GM12878 (cell line): Measurements from ENCODE around the gene IQSEC2. TPM values are rescaled to one million over a fixed set of nuclear protein-coding genes. Genes with fewer than 3 reads are reported as not detected.

Experiments used
- ATAC-seq: fragments of 200-7000 bp; cut with Tn5 transposase; 3 replicates; pipeline ENCODE4 v1.9.1; 2020; ENCODE audit warnings: mild to moderate bottlenecking, moderate library complexity
- BruUV-seq: library from RNA; stranded (reverse); fragments of 400-500 nt; replicated peaks from 2 replicates; lab custom pipeline; 2021; lab: Mats Ljungman, UMichigan
- CTCF ChIA-PET: fragments of 300-600 bp; sonication (Branson Sonifier 250); formaldehyde crosslinking; extraction: SDS; loops from one replicate; lab custom pipeline; 2021; ENCODE audit warnings: inconsistent platforms; lab: Yijun Ruan, JAX
- POLR2A ChIA-PET: fragments of 350-600 bp; formaldehyde crosslinking; extraction: SDS; loops from one replicate; lab custom pipeline; 2021; ENCODE audit warnings: inconsistent platforms; lab: Charles Lee
- RAD21 ChIA-PET: fragments of 300-600 bp; sonication (Branson Sonifier 250); formaldehyde crosslinking; loops from one replicate; lab custom pipeline; 2023; ENCODE audit warnings: antibody characterized with exemption; ENCODE audit not compliant: unreplicated experiment; lab: Charles Lee
- SMC1A ChIA-PET: fragments of 300-600 bp; sonication (Branson Sonifier 250); formaldehyde crosslinking; loops from one replicate; lab custom pipeline; 2023; ENCODE audit not compliant: unreplicated experiment, uncharacterized antibody; lab: Charles Lee
- DNase-seq: peaks from one replicate; pipeline ENCODE4 v3.0.0-alpha.2; 2011; ENCODE audit warnings: low read depth, low spot score
- FAIRE-seq: peaks from 3 replicates; lab custom pipeline; 2011; peaks lifted over from hg19 to GRCh38; lab: Jason Lieb, UNC
- H2AFZ ChIP-seq: 2 replicates; pipeline ENCODE4 v1.6.0; 2011; ENCODE audit warnings: low read depth, low read length, control low read depth; ENCODE audit not compliant: control insufficient read depth
- H3K27ac ChIP-seq: 2 replicates; pipeline ENCODE4 v1.5.1; 2011; ENCODE audit warnings: control low read depth; ENCODE audit not compliant: control insufficient read depth, insufficient read depth
- H3K27me3 ChIP-seq, 2 experiments: replicated peaks in 1 of 2; 2 replicates each; pipeline versions ENCODE4 v1.6.0 to v1.6.1; 2011; ENCODE audit warnings: low read length in 1 of 2; ENCODE audit not compliant: control insufficient read depth in 2 of 2, insufficient read depth in 2 of 2
- H3K36me3 ChIP-seq, 2 experiments: 2 replicates each; pipeline ENCODE4 v1.5.1; 2011; ENCODE audit warnings: low read length in 1 of 2; ENCODE audit not compliant: control insufficient read depth in 2 of 2, insufficient read depth in 2 of 2
- H3K4me1 ChIP-seq: 2 replicates; pipeline ENCODE4 v1.6.1; 2011; ENCODE audit warnings: mild to moderate bottlenecking, low read length, moderate library complexity, mixed read lengths; ENCODE audit not compliant: control insufficient read depth, insufficient read depth
- H3K4me2 ChIP-seq: 2 replicates; pipeline ENCODE4 v1.6.0; 2011; ENCODE audit warnings: control low read depth; ENCODE audit not compliant: control insufficient read depth, insufficient read depth
- H3K4me3 ChIP-seq: fragments of 200-600 bp; sonication (generic); 2 replicates; pipeline ENCODE4 v1.5.1; 2016
- H3K79me2 ChIP-seq: 2 replicates; pipeline ENCODE4 v1.6.0; 2011; ENCODE audit warnings: low read length; ENCODE audit not compliant: control insufficient read depth, insufficient read depth
- H3K9ac ChIP-seq: 2 replicates; pipeline ENCODE4 v1.8.0; 2011; ENCODE audit warnings: low read length, control low read depth, mixed read lengths; ENCODE audit not compliant: control insufficient read depth, insufficient read depth
- H3K9me3 ChIP-seq: replicated peaks from 3 replicates; pipeline ENCODE4 v1.5.1; 2011; ENCODE audit warnings: mild to moderate bottlenecking, low read length; ENCODE audit not compliant: control insufficient read depth, insufficient read depth
- H4K20me1 ChIP-seq: 2 replicates; pipeline ENCODE4 v1.6.0; 2011; ENCODE audit not compliant: control insufficient read depth, insufficient read depth
- FOXK2 ChIP-seq: fragments of 450-650 bp; IDR thresholded peaks from 2 replicates; pipeline ENCODE4 v1.6.1; 2017; ENCODE audit warnings: mild to moderate bottlenecking, moderate library complexity
- HCFC1 ChIP-seq: fragments of 150-350 bp; IDR thresholded peaks from 2 replicates; pipeline ENCODE4 v1.6.1; 2014; ENCODE audit warnings: low read length
- POLR2A ChIP-seq: IDR thresholded peaks from 2 replicates; pipeline ENCODE4 v1.6.1; 2011; ENCODE audit warnings: low read depth, mild to moderate bottlenecking, low read length
- ZBTB40 ChIP-seq: fragments of 450-650 bp; IDR thresholded peaks from 2 replicates; pipeline ENCODE4 v1.6.1; 2016; ENCODE audit warnings: mild to moderate bottlenecking, moderate library complexity, borderline replicate concordance
- WGBS: methylation state at CpG from one replicate; pipeline ENCODE4 v1.1.6; 2016; ENCODE audit warnings: low lambda C conversion rate; ENCODE audit not compliant: insufficient replicate concordance, insufficient coverage; ENCODE audit errors: missing lambda C conversion rate; 5-methylcytosine and 5-hydroxymethylcytosine counted together
- in situ Hi-C: fragments of 300-500 bp; cut with MboI; formaldehyde crosslinking; loops from 9 replicates; pipeline ENCODE4 v1.14.3; 2018; ENCODE audit warnings: mixed read lengths
- intact Hi-C: fragments of 100-400 bp; cut with micrococcal nuclease; formaldehyde crosslinking; loops from one replicate; pipeline ENCODE4 v1.14.2; 2022; ENCODE audit not compliant: unreplicated experiment
- polyA plus RNA-seq, 11 experiments: library from polyadenylated mRNA; depleted of rRNA in 4 of 11; unstranded in 6 of 11; stranded (reverse) in 5 of 11; fragments of >200 nt; fragmentation: Nextera tagmentation in 4 of 11; fragmentation: Illumina TruSeq in 1 of 11; extraction: Ambion mirVana in 4 of 11; extraction: Trizol in 1 of 11; gene quantifications; 1 replicate in 1 of 11; 2 replicates in 10 of 11; pipeline versions ENCODE4 v1.2.1 to v1.2.3, GENCODE V29; 2011 to 2016; ENCODE audit warnings: inconsistent platforms in 2 of 11, missing spikeins in 2 of 11, low read depth in 1 of 11
- total RNA-seq, 4 experiments: library from RNA; depleted of rRNA in 3 of 4; stranded (reverse); fragments of >200 nt in 3 of 4; fragmentation: Illumina TruSeq in 1 of 4; extraction: Trizol in 1 of 4; gene quantifications; 2 replicates each; pipeline versions ENCODE4 v1.2.1 to v1.2.3, GENCODE V29; 2013 to 2021
- TF ChIP-seq, protein P1 (sequence below): IDR thresholded peaks from 2 replicates; pipeline ENCODE4 v1.6.1; 2011; ENCODE audit warnings: borderline replicate concordance, low read depth, mild to moderate bottlenecking, moderate library complexity, low read length; ENCODE audit not compliant: insufficient read depth, poor library complexity, severe bottlenecking

Gene IQSEC2
- total and polyA plus RNA-seq, 10 of the 15 experiments (the other 5 are each of a cell fraction or from before 2014, with no cell fraction given), result 0.01 to 0.23 (median 0.04) TPM; not detected in 3

DNA sequence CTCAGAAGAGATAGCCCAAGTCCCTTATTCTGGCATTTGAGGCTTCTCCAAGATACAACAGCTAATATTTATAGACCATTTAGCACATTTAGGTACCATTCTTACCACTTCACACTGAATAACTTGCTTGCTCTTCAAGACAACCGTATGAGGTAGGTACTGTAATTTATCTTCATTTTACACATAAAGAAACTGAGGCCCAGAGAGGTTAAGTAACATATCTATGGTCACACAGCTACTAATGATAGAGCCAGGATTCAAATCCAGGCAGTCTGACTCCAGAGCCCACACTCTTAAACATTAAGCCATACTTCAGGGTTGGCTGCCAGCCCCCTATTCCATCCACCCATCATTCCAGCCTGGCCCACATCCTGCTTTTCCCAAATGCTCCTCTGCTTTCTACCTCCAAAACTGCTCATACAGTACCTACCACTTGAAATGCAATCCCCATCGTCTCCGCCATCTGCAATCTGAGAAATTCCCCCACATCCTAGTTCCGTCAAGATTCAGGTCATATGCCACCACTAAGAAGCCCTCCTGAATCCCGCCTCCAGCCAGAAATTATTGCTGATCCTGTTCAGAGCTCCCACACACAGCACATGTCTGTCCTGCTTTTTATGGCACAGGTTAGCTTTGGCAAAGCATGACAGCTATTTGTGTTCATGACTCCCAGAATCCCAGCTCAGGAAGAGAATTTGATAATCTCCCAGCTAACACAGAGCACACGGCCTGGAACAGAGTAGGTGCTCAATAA, 23.5 kb downstream of the IQSEC2 start (continued):
- TF ChIP-seq ZBTB40, result no peak
- TF ChIP-seq, protein P1, sequence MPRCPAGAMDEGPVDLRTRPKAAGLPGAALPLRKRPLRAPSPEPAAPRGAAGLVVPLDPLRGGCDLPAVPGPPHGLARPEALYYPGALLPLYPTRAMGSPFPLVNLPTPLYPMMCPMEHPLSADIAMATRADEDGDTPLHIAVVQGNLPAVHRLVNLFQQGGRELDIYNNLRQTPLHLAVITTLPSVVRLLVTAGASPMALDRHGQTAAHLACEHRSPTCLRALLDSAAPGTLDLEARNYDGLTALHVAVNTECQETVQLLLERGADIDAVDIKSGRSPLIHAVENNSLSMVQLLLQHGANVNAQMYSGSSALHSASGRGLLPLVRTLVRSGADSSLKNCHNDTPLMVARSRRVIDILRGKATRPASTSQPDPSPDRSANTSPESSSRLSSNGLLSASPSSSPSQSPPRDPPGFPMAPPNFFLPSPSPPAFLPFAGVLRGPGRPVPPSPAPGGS, result no peak
- TF ChIP-seq POLR2A, result no peak

GRCh38 chrX:53257166-53257565, 24.2 kb downstream of the IQSEC2 start:
- no peaks in the 10 kb centered on the region for H3K36me3 ChIP-seq
- H4K20me1 ChIP-seq, result no peaks in the 10 kb centered on the region
- no peaks in the 10 kb centered on the region for H3K79me2 ChIP-seq
- no peak overlapping the region for H3K4me3 ChIP-seq
- no TSS peak for BruUV-seq
- ChIA-PET POLR2A (no interaction called here), SMC1A (interaction anchor here (1.4 kb wide), 1 partner anchor 10 kb away, joined by 3 read pairs; no protein-coding TSS in a partner anchor), CTCF (no interaction called here), RAD21 (no interaction called here)
- H3K4me1 ChIP-seq, result no peaks in the 10 kb centered on the region
- H3K27ac ChIP-seq, result no peak overlapping the region
- FAIRE-seq, result no peak
- intact Hi-C loops, result no loop called here
- in situ Hi-C loops, result no loop called here
- H3K4me2 ChIP-seq, result no peak overlapping the region
- DNase-seq, result no peak
- no peak overlapping the region for H3K9ac ChIP-seq
- 71% methylated on average over 13 of the region's 13 CpGs for WGBS
- H3K9me3 ChIP-seq, result no peaks in the 10 kb centered on the region
- no peak overlapping the region for H2AFZ ChIP-seq
- TF ChIP-seq FOXK2 (no peak), HCFC1 (no peak)
- no peak for ATAC-seq
- H3K27me3 ChIP-seq, result no peaks in the 10 kb centered on the region; a peak in 1 of 4 replicates
